ENCODE results near the gene RPH3AL. TPM values are rescaled to one million over a fixed set of nuclear protein-coding genes. Genes with fewer than 3 reads are reported as not detected.

Gene RPH3AL
- total RNA-seq, 1 donor, result 2.9 TPM

DNA sequence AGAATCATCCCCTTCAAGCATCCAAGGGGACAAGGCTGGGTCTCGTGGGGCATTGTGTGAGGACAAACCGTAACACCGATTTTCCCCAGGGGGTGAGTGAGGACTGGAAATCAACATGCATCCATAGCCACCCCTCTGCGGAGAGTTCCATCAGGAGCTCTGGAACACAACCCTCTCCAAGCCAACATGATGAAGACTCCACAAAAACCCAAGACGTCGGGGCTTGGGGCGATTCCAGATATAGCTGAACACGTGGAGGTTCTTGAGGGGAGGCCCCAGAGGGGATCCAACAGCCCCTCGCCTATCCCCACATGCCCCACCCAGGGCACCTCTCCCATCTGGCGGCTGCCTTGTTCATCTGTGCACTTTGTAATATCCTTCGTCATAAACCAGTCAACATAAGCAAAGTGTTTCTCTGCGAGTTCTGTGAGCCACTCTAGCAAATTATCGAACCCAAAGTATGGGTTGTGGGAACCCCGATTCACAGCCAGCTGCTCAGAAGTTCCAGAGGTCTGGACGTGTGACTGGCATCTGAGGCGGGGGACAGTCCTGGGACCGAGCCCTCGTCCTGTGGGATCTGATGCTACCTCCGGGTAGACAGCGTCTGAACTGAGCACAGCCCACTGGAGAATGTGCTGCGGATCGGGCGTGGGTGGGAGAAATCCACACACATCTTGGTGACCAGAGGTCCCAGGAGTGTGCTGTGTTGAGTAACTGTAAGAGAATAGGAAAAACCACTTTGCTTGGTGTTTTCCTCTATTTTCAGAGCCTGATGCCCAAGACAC is 55.5 kb downstream of the RPH3AL start:
- peaks cover 12% of the 10 kb centered on the region for H3K27me3 ChIP-seq (ENCODE audit: insufficient read depth, low read length)
- H3K27ac ChIP-seq (ENCODE audit: low read depth, low read length), result no peak overlapping the region
- no peaks in the 10 kb centered on the region for H3K36me3 ChIP-seq (ENCODE audit: insufficient read depth, low read length)
- no peaks in the 10 kb centered on the region for H3K79me2 ChIP-seq (ENCODE audit: insufficient read depth, low read length)
- peaks cover 3% of the 10 kb centered on the region for H3K4me1 ChIP-seq (ENCODE audit: insufficient read depth, low read length)
- H3K4me3 ChIP-seq (ENCODE audit: insufficient read depth, low read length), result no peak overlapping the region
- TF ChIP-seq, protein P1, sequence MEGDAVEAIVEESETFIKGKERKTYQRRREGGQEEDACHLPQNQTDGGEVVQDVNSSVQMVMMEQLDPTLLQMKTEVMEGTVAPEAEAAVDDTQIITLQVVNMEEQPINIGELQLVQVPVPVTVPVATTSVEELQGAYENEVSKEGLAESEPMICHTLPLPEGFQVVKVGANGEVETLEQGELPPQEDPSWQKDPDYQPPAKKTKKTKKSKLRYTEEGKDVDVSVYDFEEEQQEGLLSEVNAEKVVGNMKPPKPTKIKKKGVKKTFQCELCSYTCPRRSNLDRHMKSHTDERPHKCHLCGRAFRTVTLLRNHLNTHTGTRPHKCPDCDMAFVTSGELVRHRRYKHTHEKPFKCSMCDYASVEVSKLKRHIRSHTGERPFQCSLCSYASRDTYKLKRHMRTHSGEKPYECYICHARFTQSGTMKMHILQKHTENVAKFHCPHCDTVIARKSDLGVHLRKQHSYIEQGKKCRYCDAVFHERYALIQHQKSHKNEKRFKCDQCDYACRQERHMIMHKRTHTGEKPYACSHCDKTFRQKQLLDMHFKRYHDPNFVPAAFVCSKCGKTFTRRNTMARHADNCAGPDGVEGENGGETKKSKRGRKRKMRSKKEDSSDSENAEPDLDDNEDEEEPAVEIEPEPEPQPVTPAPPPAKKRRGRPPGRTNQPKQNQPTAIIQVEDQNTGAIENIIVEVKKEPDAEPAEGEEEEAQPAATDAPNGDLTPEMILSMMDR (IDR thresholded peaks at IDR 0.05; ENCODE audit: extremely low read depth, low read depth, low read length), result no peak
- no peaks in the 10 kb centered on the region for H3K9me3 ChIP-seq (ENCODE audit: low read depth, low read length)
- peak; percentile 75 for DNase-seq (ENCODE audit: insufficient read length, low spot score, missing footprints)
- no peaks in the 10 kb centered on the region for H4K20me1 ChIP-seq (ENCODE audit: insufficient read depth, low read length)
- H2AFZ ChIP-seq (ENCODE audit: low read length), result no peak overlapping the region
- H3K4me2 ChIP-seq (ENCODE audit: insufficient read depth, low read length), result no peak overlapping the region

DNA sequence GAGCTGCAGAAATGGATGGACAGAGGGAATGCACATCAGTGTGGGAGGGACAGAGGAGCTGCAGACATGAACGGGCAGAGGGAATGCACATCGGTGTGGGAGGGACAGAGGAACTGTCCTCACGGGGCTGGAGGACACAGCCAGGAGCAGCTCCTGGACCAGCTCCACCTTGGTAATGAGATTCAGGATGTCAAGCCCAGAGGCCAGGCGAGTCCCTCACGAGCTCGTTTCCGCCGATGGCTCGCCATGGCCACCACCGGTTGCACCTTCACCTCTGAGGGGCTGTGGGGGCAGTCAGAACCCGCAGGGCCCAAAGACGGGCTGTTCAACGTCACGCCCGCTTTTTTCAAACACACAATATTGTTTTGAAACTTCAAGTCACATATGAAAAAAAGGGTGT is 56.2 kb downstream of the RPH3AL start:
- Histone ChIP-seq H3K4me2 (ENCODE audit: insufficient read depth, low read length) (no peak overlapping the region), H3K27me3 (ENCODE audit: insufficient read depth, low read length) (peaks cover 15% of the 10 kb centered on the region), H3K36me3 (ENCODE audit: insufficient read depth, low read length) (no peaks in the 10 kb centered on the region), H3K9me3 (ENCODE audit: low read depth, low read length) (no peaks in the 10 kb centered on the region), H3K4me1 (ENCODE audit: insufficient read depth, low read length) (no peaks in the 10 kb centered on the region), H3K79me2 (ENCODE audit: insufficient read depth, low read length) (no peaks in the 10 kb centered on the region), H3K4me3 (ENCODE audit: insufficient read depth, low read length) (no peak overlapping the region), H2AFZ (ENCODE audit: low read length) (no peak overlapping the region), H4K20me1 (ENCODE audit: insufficient read depth, low read length) (no peaks in the 10 kb centered on the region), H3K27ac (ENCODE audit: low read depth, low read length) (no peak overlapping the region)
- TF ChIP-seq, protein P1 (IDR thresholded peaks at IDR 0.05; ENCODE audit: extremely low read depth, low read depth, low read length), result no peak
- no peak for DNase-seq (ENCODE audit: insufficient read length, low spot score, missing footprints)

DNA sequence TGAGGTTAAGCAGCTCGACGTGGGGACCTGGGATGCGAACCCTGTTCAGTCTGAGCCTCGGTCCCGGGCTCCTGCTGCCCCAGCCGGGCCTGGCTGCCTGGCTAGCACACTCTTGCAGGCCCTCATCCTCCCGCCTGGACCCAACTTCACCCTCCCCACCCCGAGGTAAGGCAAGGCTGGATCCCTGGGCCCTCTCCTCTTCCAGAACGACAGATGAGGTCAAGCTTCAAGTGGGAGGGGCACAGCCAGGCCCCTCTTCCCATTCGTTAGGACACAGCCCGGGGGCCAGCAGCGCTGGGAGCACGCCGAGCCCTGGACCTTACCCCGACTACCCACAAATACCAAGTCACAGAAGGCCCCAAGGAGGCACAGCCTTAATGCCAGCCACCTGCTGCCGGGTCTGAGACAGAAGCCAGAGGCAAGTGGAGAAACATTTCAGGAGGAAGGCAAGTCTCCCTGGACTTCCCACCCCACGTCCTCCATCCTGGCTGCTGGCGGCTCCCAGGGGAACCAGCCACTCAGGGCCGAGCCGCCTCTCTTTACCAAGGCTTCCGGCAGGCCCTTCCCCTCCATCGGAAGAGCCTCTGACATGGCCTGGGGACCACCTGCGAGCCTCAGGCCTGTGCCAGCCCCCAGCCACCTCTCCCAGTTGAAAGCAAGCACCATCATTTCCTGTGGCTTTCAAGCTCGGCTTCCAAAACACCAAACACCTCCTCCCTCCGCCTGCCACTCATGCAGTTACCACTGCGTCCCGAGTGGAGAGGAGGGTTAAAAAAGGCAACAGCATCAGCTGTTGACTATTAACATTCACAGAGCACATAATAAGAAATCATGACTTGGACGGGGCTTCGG is 59.9 kb downstream of the RPH3AL start:
- Histone ChIP-seq H3K4me2 (ENCODE audit: insufficient read depth, low read length) (no peak overlapping the region), H3K79me2 (ENCODE audit: insufficient read depth, low read length) (no peaks in the 10 kb centered on the region), H3K4me3 (ENCODE audit: insufficient read depth, low read length) (no peak overlapping the region), H3K36me3 (ENCODE audit: insufficient read depth, low read length) (no peaks in the 10 kb centered on the region), H2AFZ (ENCODE audit: low read length) (no peak overlapping the region), H3K4me1 (ENCODE audit: insufficient read depth, low read length) (no peaks in the 10 kb centered on the region), H3K27me3 (ENCODE audit: insufficient read depth, low read length) (peaks cover 10% of the 10 kb centered on the region), H4K20me1 (ENCODE audit: insufficient read depth, low read length) (no peaks in the 10 kb centered on the region), H3K9me3 (ENCODE audit: low read depth, low read length) (no peaks in the 10 kb centered on the region), H3K27ac (ENCODE audit: low read depth, low read length) (no peak overlapping the region)
- TF ChIP-seq, protein P1 (IDR thresholded peaks at IDR 0.05; ENCODE audit: extremely low read depth, low read depth, low read length), result no peak
- DNase-seq (ENCODE audit: insufficient read length, low spot score, missing footprints), result peak; percentile 55

DNA sequence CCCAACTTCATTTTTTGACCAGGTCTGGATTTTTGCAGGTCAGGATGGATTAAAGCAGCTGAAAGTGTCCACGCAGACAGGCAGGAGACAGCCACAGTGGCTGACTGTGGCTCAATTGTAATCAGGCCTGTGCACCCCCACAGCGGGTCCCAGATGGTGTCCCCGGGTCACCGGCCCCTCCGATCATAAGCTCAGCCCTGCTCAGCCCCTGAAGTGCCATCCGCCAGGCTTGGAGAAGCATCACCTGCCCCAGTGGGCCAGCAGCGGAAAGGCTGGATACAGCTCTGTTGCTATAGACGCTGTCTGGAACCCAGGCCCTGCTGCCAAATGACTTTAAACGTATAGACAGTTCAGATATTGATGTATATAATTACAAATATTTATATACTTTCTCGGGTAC is 60.6 kb downstream of the RPH3AL start:
- H3K27ac ChIP-seq (ENCODE audit: low read depth, low read length), result no peak overlapping the region
- H3K27me3 ChIP-seq (ENCODE audit: insufficient read depth, low read length), result peaks cover 4% of the 10 kb centered on the region
- H3K4me3 ChIP-seq (ENCODE audit: insufficient read depth, low read length), result no peak overlapping the region
- H3K4me2 ChIP-seq (ENCODE audit: insufficient read depth, low read length), result no peak overlapping the region
- no peaks in the 10 kb centered on the region for H3K9me3 ChIP-seq (ENCODE audit: low read depth, low read length)
- H2AFZ ChIP-seq (ENCODE audit: low read length), result no peak overlapping the region
- no peaks in the 10 kb centered on the region for H3K4me1 ChIP-seq (ENCODE audit: insufficient read depth, low read length)
- H3K79me2 ChIP-seq (ENCODE audit: insufficient read depth, low read length), result no peaks in the 10 kb centered on the region
- H4K20me1 ChIP-seq (ENCODE audit: insufficient read depth, low read length), result no peaks in the 10 kb centered on the region
- H3K36me3 ChIP-seq (ENCODE audit: insufficient read depth, low read length), result no peaks in the 10 kb centered on the region
- peak; percentile 80 for DNase-seq (ENCODE audit: insufficient read length, low spot score, missing footprints)
- TF ChIP-seq, protein P1 (IDR thresholded peaks at IDR 0.05; ENCODE audit: extremely low read depth, low read depth, low read length), result no peak

All from osteoblast (primary cell).